ENCODE measurements around the gene PARP6. TPM values are rescaled to one million over a fixed set of nuclear protein-coding genes. Genes with fewer than 3 reads are reported as not detected.

The PARP6 gene
- total and polyA plus RNA-seq, 2 of the 8 experiments (the other 6 are each of a cell fraction or from before 2014, with no cell fraction given), result 39.8 to 45.3 TPM

DNA sequence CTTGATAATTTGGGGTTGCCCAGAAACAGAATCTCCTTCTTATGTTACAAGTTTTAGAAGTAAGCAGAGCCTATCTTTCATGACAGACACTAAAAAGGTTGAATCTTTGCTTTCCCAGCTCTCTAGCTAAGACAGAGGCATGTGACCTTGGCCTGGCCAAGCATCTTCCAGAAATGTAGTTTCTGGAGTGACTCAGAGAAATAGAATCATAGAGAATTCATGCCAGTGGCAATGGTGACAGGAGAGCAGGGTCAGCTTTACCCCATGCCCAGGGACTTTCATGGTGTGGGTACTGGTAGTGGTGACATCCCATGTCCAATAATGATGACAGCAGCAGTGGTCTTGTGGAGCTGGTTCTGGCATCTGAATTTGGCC, 4.0 kb upstream of the PARP6 start (continued):
- TF ChIP-seq, protein P1, sequence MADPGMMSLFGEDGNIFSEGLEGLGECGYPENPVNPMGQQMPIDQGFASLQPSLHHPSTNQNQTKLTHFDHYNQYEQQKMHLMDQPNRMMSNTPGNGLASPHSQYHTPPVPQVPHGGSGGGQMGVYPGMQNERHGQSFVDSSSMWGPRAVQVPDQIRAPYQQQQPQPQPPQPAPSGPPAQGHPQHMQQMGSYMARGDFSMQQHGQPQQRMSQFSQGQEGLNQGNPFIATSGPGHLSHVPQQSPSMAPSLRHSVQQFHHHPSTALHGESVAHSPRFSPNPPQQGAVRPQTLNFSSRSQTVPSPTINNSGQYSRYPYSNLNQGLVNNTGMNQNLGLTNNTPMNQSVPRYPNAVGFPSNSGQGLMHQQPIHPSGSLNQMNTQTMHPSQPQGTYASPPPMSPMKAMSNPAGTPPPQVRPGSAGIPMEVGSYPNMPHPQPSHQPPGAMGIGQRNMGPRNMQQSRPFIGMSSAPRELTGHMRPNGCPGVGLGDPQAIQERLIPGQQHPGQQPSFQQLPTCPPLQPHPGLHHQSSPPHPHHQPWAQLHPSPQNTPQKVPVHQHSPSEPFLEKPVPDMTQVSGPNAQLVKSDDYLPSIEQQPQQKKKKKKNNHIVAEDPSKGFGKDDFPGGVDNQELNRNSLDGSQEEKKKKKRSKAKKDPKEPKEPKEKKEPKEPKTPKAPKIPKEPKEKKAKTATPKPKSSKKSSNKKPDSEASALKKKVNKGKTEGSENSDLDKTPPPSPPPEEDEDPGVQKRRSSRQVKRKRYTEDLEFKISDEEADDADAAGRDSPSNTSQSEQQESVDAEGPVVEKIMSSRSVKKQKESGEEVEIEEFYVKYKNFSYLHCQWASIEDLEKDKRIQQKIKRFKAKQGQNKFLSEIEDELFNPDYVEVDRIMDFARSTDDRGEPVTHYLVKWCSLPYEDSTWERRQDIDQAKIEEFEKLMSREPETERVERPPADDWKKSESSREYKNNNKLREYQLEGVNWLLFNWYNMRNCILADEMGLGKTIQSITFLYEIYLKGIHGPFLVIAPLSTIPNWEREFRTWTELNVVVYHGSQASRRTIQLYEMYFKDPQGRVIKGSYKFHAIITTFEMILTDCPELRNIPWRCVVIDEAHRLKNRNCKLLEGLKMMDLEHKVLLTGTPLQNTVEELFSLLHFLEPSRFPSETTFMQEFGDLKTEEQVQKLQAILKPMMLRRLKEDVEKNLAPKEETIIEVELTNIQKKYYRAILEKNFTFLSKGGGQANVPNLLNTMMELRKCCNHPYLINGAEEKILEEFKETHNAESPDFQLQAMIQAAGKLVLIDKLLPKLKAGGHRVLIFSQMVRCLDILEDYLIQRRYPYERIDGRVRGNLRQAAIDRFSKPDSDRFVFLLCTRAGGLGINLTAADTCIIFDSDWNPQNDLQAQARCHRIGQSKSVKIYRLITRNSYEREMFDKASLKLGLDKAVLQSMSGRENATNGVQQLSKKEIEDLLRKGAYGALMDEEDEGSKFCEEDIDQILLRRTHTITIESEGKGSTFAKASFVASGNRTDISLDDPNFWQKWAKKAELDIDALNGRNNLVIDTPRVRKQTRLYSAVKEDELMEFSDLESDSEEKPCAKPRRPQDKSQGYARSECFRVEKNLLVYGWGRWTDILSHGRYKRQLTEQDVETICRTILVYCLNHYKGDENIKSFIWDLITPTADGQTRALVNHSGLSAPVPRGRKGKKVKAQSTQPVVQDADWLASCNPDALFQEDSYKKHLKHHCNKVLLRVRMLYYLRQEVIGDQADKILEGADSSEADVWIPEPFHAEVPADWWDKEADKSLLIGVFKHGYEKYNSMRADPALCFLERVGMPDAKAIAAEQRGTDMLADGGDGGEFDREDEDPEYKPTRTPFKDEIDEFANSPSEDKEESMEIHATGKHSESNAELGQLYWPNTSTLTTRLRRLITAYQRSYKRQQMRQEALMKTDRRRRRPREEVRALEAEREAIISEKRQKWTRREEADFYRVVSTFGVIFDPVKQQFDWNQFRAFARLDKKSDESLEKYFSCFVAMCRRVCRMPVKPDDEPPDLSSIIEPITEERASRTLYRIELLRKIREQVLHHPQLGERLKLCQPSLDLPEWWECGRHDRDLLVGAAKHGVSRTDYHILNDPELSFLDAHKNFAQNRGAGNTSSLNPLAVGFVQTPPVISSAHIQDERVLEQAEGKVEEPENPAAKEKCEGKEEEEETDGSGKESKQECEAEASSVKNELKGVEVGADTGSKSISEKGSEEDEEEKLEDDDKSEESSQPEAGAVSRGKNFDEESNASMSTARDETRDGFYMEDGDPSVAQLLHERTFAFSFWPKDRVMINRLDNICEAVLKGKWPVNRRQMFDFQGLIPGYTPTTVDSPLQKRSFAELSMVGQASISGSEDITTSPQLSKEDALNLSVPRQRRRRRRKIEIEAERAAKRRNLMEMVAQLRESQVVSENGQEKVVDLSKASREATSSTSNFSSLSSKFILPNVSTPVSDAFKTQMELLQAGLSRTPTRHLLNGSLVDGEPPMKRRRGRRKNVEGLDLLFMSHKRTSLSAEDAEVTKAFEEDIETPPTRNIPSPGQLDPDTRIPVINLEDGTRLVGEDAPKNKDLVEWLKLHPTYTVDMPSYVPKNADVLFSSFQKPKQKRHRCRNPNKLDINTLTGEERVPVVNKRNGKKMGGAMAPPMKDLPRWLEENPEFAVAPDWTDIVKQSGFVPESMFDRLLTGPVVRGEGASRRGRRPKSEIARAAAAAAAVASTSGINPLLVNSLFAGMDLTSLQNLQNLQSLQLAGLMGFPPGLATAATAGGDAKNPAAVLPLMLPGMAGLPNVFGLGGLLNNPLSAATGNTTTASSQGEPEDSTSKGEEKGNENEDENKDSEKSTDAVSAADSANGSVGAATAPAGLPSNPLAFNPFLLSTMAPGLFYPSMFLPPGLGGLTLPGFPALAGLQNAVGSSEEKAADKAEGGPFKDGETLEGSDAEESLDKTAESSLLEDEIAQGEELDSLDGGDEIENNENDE (IDR thresholded peaks at IDR 0.05; ENCODE audit: insufficient replicate concordance, low read length), result no peak
- TF ChIP-seq POLR2AphosphoS5 (IDR thresholded peaks at IDR 0.05; ENCODE audit: low read depth, low read length) (no peak), NANOG (IDR thresholded peaks at IDR 0.05; ENCODE audit: insufficient read depth, low read depth, low read length, poor library complexity, severe bottlenecking) (no peak), BRCA1 (IDR thresholded peaks at IDR 0.05; ENCODE audit: low read depth, low read length) (no peak), RXRA (IDR thresholded peaks at IDR 0.05; ENCODE audit: insufficient read depth, low read depth, low read length) (no peak), RBBP5 (IDR thresholded peaks at IDR 0.05; ENCODE audit: borderline replicate concordance, low read depth, low read length) (no peak), MAFK (IDR thresholded peaks at IDR 0.05; ENCODE audit: low read depth, low read length) (no peak)
- TF ChIP-seq, protein P2, sequence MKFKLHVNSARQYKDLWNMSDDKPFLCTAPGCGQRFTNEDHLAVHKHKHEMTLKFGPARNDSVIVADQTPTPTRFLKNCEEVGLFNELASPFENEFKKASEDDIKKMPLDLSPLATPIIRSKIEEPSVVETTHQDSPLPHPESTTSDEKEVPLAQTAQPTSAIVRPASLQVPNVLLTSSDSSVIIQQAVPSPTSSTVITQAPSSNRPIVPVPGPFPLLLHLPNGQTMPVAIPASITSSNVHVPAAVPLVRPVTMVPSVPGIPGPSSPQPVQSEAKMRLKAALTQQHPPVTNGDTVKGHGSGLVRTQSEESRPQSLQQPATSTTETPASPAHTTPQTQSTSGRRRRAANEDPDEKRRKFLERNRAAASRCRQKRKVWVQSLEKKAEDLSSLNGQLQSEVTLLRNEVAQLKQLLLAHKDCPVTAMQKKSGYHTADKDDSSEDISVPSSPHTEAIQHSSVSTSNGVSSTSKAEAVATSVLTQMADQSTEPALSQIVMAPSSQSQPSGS (IDR thresholded peaks at IDR 0.05; ENCODE audit: low read length), result no peak

Data from H1 (cell line).